ENCODE measurements around the gene FNDC3B.

FNDC3B gene

DNA sequence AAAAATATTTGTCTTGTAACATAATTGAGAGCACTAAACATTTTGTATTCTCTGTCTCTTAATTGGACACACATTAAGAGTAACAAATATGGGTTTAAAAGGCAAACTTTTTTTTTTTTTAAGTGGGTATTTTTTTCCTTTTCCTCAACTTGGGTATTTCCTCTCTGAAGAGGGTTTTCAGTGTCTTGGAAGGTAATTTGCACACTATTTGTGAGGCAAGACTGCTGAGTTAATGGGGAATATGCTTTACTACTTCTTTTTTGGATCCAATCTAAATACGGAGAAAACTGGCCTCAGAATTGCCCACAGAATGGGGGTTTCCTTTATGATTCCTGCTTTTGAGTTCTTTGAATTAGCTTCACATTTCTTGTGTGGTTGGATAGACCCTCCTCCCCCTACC lies 105.2 kb downstream of the FNDC3B start:
- no peak overlapping the region for H3K27ac ChIP-seq (ENCODE audit: low read depth, low read length, poor library complexity, severe bottlenecking)

DNA sequence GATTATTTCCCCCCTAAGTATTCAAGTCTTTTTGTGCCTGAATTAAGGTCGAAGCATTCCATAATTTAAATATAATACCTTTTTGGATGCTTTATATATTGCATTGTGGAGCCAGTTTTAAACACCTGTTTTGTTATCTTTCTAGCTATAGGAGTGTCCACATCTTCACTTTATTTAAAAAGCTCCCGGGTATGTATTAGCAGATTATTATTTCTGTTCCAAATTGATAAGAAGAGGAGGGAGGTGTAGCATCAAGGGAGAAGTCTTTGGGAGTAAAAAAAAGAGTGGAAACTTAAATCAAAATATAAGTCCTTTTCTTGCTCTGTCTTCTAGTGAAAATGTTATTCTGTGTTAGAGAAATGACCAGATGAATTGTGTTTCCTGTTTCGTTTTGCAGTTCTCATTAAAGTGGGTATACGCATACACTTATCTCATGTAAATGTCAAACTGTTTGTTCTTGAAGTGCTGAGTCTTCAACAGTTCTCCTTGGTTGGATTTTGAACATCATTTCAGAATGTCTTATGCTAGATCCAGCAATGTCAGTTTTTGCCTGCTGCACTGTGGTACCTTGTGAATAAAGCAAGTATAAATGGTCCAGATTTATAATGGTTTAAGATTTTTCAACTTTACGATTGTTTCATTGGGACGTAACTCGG lies 105.8 kb downstream of the FNDC3B start:
- Histone ChIP-seq H3K4me1 (ENCODE audit: insufficient read depth, low read length, severe bottlenecking) (no peaks in the 10 kb centered on the region), H3K36me3 (ENCODE audit: insufficient read depth, low read length) (no peaks in the 10 kb centered on the region), H3K9ac (ENCODE audit: low read length) (no peak overlapping the region), H3F3A (ENCODE audit: insufficient read depth, low read length) (no peaks in the 10 kb centered on the region), H3K9me3 (ENCODE audit: low read length) (no peaks in the 10 kb centered on the region), H3K27me3 (ENCODE audit: insufficient read depth, low read length) (no peaks in the 10 kb centered on the region), H3K27ac (ENCODE audit: low read depth, low read length, poor library complexity, severe bottlenecking) (no peak overlapping the region), H3K4me2 (ENCODE audit: low read length) (no peak overlapping the region), H3K4me3 (ENCODE audit: low read depth, low read length, poor library complexity, severe bottlenecking) (no peak overlapping the region), H4K20me1 (ENCODE audit: insufficient read depth, low read length) (no peaks in the 10 kb centered on the region), H3K79me2 (ENCODE audit: insufficient read depth, low read length) (no peaks in the 10 kb centered on the region), H3K9me2 (ENCODE audit: low read depth, low read length) (no peaks in the 10 kb centered on the region), H2AFZ (ENCODE audit: low read length) (no peak overlapping the region)
- TF ChIP-seq, protein P1, sequence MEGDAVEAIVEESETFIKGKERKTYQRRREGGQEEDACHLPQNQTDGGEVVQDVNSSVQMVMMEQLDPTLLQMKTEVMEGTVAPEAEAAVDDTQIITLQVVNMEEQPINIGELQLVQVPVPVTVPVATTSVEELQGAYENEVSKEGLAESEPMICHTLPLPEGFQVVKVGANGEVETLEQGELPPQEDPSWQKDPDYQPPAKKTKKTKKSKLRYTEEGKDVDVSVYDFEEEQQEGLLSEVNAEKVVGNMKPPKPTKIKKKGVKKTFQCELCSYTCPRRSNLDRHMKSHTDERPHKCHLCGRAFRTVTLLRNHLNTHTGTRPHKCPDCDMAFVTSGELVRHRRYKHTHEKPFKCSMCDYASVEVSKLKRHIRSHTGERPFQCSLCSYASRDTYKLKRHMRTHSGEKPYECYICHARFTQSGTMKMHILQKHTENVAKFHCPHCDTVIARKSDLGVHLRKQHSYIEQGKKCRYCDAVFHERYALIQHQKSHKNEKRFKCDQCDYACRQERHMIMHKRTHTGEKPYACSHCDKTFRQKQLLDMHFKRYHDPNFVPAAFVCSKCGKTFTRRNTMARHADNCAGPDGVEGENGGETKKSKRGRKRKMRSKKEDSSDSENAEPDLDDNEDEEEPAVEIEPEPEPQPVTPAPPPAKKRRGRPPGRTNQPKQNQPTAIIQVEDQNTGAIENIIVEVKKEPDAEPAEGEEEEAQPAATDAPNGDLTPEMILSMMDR (IDR thresholded peaks at IDR 0.05; ENCODE audit: low read length): no peak
- TF ChIP-seq EZH2 (IDR thresholded peaks at IDR 0.05; ENCODE audit: borderline replicate concordance, low read length): no peak

More for the DNA sequence above, 105.2 kb downstream of the FNDC3B start:
- no peaks in the 10 kb centered on the region for H3K9me3 ChIP-seq (ENCODE audit: low read length)
- no peak overlapping the region for H2AFZ ChIP-seq (ENCODE audit: low read length)
- no peaks in the 10 kb centered on the region for H3K4me1 ChIP-seq (ENCODE audit: insufficient read depth, low read length, severe bottlenecking)
- no peaks in the 10 kb centered on the region for H3K36me3 ChIP-seq (ENCODE audit: insufficient read depth, low read length)
- no peaks in the 10 kb centered on the region for H3K79me2 ChIP-seq (ENCODE audit: insufficient read depth, low read length)
- no peak overlapping the region for H3K9ac ChIP-seq (ENCODE audit: low read length)
- H3K4me3 ChIP-seq (ENCODE audit: low read depth, low read length, poor library complexity, severe bottlenecking): no peak overlapping the region
- H3K9me2 ChIP-seq (ENCODE audit: low read depth, low read length): no peaks in the 10 kb centered on the region
- H3K4me2 ChIP-seq (ENCODE audit: low read length): no peak overlapping the region
- TF ChIP-seq, protein P1 (IDR thresholded peaks at IDR 0.05; ENCODE audit: low read length): no peak
- no peak for TF ChIP-seq EZH2 (IDR thresholded peaks at IDR 0.05; ENCODE audit: borderline replicate concordance, low read length)
- H3K27me3 ChIP-seq (ENCODE audit: insufficient read depth, low read length): no peaks in the 10 kb centered on the region
- H3F3A ChIP-seq (ENCODE audit: insufficient read depth, low read length): no peaks in the 10 kb centered on the region
- H4K20me1 ChIP-seq (ENCODE audit: insufficient read depth, low read length): no peaks in the 10 kb centered on the region

DNA sequence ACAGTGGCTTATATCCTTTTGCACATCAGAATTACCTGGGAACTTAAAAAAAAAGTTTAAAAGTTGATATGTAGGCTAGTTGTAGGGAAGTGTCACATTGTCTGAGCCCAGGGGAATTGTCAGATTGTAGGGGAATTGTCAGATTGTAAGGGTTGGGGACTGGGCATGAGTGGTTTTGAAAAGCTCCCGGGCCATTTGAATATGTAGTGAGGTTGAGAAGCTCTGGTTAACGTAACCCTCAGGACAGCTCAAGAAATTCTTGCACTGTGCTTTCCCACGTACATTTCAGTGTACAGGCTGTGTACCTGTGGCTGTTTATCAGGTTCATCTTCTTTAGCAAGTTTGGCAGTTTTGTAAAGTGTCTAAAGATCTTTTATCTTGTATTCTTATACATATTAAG lies 107.0 kb downstream of the FNDC3B start:
- no peaks in the 10 kb centered on the region for H3K9me2 ChIP-seq (ENCODE audit: low read depth, low read length)
- no peak overlapping the region for H3K4me3 ChIP-seq (ENCODE audit: low read depth, low read length, poor library complexity, severe bottlenecking)
- no peaks in the 10 kb centered on the region for H3K4me1 ChIP-seq (ENCODE audit: insufficient read depth, low read length, severe bottlenecking)
- no peaks in the 10 kb centered on the region for H3K9me3 ChIP-seq (ENCODE audit: low read length)
- H3K9ac ChIP-seq (ENCODE audit: low read length): no peak overlapping the region
- no peaks in the 10 kb centered on the region for H4K20me1 ChIP-seq (ENCODE audit: insufficient read depth, low read length)
- H3F3A ChIP-seq (ENCODE audit: insufficient read depth, low read length): no peaks in the 10 kb centered on the region
- no peak overlapping the region for H2AFZ ChIP-seq (ENCODE audit: low read length)
- H3K36me3 ChIP-seq (ENCODE audit: insufficient read depth, low read length): no peaks in the 10 kb centered on the region
- H3K4me2 ChIP-seq (ENCODE audit: low read length): no peak overlapping the region
- TF ChIP-seq, protein P1 (IDR thresholded peaks at IDR 0.05; ENCODE audit: low read length): no peak
- no peak for TF ChIP-seq EZH2 (IDR thresholded peaks at IDR 0.05; ENCODE audit: borderline replicate concordance, low read length)
- H3K27me3 ChIP-seq (ENCODE audit: insufficient read depth, low read length): no peaks in the 10 kb centered on the region
- H3K79me2 ChIP-seq (ENCODE audit: insufficient read depth, low read length): no peaks in the 10 kb centered on the region
- H3K27ac ChIP-seq (ENCODE audit: low read depth, low read length, poor library complexity, severe bottlenecking): no peak overlapping the region

Data from OCI-LY1 (cell line).